Gastrocnemius medialis (tissue), 4 donors: ENCODE measurements around the gene FOXN1.

Source experiments
- POLR2A ChIP-seq, 2 donors: fragments of 450-650 bp; IDR thresholded peaks; one replicate each; pipeline ENCODE4 v1.6.1; 2017; ENCODE audit warnings: antibody characterized with exemption in 2 of 2, mild to moderate bottlenecking in 2 of 2, moderate library complexity in 2 of 2
- TF ChIP-seq, protein P1 (sequence below), 5 experiments: fragments of 450-650 bp in 3 of 5; fragments of 200-600 bp in 2 of 5; sonication (generic) in 2 of 5; IDR thresholded peaks in 4 of 5; conservative IDR thresholded peaks in 1 of 5; 1 replicate in 4 of 5; 2 replicates in 1 of 5; pipeline ENCODE4 v1.5.1; 2016 to 2019; ENCODE audit warnings: antibody characterized with exemption in 5 of 5, mild to moderate bottlenecking in 3 of 5, moderate library complexity in 3 of 5

GRCh38 chr17:28536532-28537218 lies 30.5 kb downstream of the FOXN1 start:
- TF ChIP-seq, protein P1, sequence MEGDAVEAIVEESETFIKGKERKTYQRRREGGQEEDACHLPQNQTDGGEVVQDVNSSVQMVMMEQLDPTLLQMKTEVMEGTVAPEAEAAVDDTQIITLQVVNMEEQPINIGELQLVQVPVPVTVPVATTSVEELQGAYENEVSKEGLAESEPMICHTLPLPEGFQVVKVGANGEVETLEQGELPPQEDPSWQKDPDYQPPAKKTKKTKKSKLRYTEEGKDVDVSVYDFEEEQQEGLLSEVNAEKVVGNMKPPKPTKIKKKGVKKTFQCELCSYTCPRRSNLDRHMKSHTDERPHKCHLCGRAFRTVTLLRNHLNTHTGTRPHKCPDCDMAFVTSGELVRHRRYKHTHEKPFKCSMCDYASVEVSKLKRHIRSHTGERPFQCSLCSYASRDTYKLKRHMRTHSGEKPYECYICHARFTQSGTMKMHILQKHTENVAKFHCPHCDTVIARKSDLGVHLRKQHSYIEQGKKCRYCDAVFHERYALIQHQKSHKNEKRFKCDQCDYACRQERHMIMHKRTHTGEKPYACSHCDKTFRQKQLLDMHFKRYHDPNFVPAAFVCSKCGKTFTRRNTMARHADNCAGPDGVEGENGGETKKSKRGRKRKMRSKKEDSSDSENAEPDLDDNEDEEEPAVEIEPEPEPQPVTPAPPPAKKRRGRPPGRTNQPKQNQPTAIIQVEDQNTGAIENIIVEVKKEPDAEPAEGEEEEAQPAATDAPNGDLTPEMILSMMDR (IDR thresholded peaks at IDR 0.05 in 4 of 5, conservative IDR thresholded peaks at IDR 0.05 in 1 of 5): no peak
- TF ChIP-seq POLR2A (IDR thresholded peaks at IDR 0.05): no peak
